Activated CD4-positive, alpha-beta T cell treated with anti-CD3 and anti-CD28 coated beads, Interleukin-2, amount 10 ng/mL, durations not matched to agents 7 days and 5 days (primary cell): ENCODE data around the gene KLK10. TPM values are rescaled to one million over a fixed set of nuclear protein-coding genes. Genes with fewer than 3 reads are reported as not detected.
A peak's percentile ranks its signal among the peaks of the same experiment; 100 is the strongest.
"Not testable (repeated sequence)": the region's sequence is repeated elsewhere in the genome, so short reads cannot be mapped to it uniquely, and the experiment has no call there.

Experiments
- CTCF ChIA-PET: fragments of 350-600 bp; sonication (Branson Sonifier 250); formaldehyde crosslinking; loops from one replicate; lab custom pipeline; 2021; ENCODE audit warnings: antibody characterized with exemption; lab: Charles Lee
- POLR2A ChIA-PET: fragments of 350-600 bp; sonication (Branson Sonifier 250); formaldehyde crosslinking; loops from one replicate; lab custom pipeline; 2021; ENCODE audit warnings: antibody characterized with exemption; lab: Charles Lee
- DNase-seq: peaks from one replicate; pipeline ENCODE4 v3.0.0-alpha.2; 2020
- H3K27ac Mint-ChIP-seq: one replicate; pipeline ENCODE4 v1.8.0; 2021; ENCODE audit warnings: mild to moderate bottlenecking, moderate library complexity, mixed read lengths
- H3K27me3 Mint-ChIP-seq: one replicate; pipeline ENCODE4 v1.8.0; 2021; ENCODE audit warnings: mixed read lengths
- H3K36me3 Mint-ChIP-seq: one replicate; pipeline ENCODE4 v1.8.0; 2021; ENCODE audit warnings: low read depth, mixed read lengths
- H3K4me1 Mint-ChIP-seq: one replicate; pipeline ENCODE4 v1.8.0; 2021; ENCODE audit warnings: mixed read lengths
- H3K4me3 Mint-ChIP-seq: one replicate; pipeline ENCODE4 v1.8.0; 2021; ENCODE audit warnings: mild to moderate bottlenecking, moderate library complexity, mixed read lengths
- H3K9me3 Mint-ChIP-seq: one replicate; pipeline ENCODE4 v1.8.0; 2021; ENCODE audit warnings: mixed read lengths
- total RNA-seq, 2 experiments: library from RNA; stranded (reverse); gene quantifications; one replicate each; pipeline ENCODE4 v1.2.3, GENCODE V29; 2021

The KLK10 gene
- total RNA-seq, 2 experiments from 2014 or later: not detected

DNA sequence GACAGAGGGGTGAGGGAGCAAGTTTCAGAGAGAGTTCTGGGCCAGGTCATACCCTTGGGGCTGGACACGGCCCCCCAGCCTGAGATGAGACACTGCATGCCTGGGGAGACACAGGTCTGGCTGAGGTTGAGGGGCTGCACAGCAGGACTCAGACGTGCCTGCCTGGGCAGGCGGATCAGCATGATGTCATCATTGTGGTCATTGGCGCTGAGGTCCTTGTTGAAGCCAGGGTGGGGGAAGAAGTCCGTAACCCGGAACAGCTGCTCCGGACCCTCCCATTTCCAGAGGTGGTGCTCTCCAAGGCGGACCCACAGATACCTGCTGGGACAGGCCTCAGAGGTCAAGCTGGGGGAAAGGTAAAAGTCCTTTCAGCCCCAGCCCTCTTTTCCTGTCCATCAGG lies 13.1 kb downstream of the KLK10 start:
- H3K9me3 Mint-ChIP-seq: no peaks in the 10 kb centered on the region
- H3K27me3 Mint-ChIP-seq: no peaks in the 10 kb centered on the region
- ChIA-PET POLR2A (no interaction called here), CTCF (no interaction called here)
- H3K4me3 Mint-ChIP-seq: no peak overlapping the region
- no peaks in the 10 kb centered on the region for H3K36me3 Mint-ChIP-seq
- DNase-seq: no peak
- no peak overlapping the region for H3K27ac Mint-ChIP-seq
- no peaks in the 10 kb centered on the region for H3K4me1 Mint-ChIP-seq

DNA sequence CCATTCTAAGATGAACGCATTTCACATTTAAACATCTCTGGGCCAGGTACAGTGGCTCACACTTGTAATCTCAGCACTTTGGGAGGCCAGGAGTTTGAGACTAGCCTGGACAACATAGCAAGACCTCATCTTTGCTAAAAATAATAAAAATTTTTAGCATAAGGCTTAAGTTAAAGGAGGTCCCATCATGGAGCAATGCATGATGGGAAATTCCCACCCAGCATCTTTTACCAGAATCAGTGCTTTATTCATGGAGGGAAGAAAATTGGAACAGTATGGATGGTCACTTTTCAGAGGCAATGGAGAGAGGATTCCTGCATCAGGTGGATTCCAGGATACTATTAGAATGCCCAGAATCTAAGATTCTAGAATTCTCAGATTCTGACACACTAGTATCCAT lies 14.3 kb downstream of the KLK10 start:
- no peak overlapping the region for H3K4me3 Mint-ChIP-seq
- no peaks in the 10 kb centered on the region for H3K9me3 Mint-ChIP-seq
- H3K36me3 Mint-ChIP-seq: no peaks in the 10 kb centered on the region
- CTCF ChIA-PET: no interaction called here
- H3K27ac Mint-ChIP-seq: no peak overlapping the region
- H3K27me3 Mint-ChIP-seq: no peaks in the 10 kb centered on the region
- POLR2A ChIA-PET: no interaction called here
- no peaks in the 10 kb centered on the region for H3K4me1 Mint-ChIP-seq
- no peak for DNase-seq

DNA sequence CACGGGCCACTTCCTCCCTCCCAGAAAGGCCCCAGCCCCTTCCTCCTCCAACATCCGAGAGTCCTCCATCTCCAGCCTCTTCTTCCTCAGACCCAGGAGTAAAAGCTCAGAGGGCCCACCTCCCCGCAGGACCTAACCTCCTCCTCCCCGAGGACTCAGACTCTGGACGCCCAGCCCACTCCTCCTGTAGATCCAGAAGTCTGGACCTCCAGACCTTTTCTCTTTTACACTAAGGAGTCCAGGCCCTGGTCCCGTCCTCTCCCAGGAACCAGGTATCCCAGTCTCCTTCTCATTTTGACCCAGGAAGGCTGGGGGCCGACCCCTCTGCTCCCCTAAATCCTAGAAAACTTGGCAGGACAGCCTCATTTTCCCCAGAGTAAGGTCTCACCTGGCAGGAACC lies 16.2 kb downstream of the KLK10 start:
- no peak for DNase-seq
- Mint-ChIP-seq H3K27me3 (no peaks in the 10 kb centered on the region), H3K27ac (no peak overlapping the region), H3K9me3 (no peaks in the 10 kb centered on the region), H3K36me3 (no peaks in the 10 kb centered on the region), H3K4me3 (no peak overlapping the region), H3K4me1 (no peaks in the 10 kb centered on the region)
- ChIA-PET CTCF (no interaction called here), POLR2A (no interaction called here)

DNA sequence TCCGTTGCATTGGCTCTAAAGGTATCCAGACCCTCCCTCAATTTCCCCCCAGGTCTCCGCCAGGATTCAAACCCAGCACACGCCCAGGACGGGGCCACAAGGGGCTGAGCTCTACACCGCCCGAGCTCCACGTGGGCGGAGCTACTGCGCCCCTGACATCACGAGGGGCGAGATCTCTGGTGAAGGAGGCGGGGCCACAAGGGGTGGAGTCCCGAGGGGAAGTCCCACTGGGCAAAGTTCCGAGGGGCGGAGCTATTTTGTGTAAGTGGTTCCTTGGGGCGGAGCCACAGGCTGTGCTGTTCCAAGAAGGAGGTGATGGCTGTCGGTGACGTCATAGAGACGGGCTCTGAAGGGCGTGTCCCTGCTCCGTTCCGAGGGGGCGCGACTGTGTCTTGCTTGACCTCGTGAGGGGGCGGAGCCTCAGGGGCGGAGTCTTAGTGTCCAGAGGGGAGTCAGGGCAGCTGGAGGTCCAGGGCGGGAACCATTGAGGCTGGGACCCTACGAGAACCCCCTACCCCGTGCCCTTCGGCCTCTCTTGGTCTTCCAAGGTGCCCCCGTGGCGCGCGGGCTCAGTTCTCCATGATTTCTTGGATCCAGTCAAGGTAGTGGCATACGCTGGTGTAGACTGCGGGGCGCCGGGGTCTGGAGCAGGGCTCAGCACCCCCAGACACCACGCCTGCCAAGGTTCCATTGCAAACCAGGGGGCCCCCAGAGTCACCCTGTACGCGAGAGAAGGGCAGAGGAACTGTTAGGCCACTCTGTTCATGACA lies 16.8 kb downstream of the KLK10 start:
- Mint-ChIP-seq H3K4me1 (no peaks in the 10 kb centered on the region), H3K36me3 (no peaks in the 10 kb centered on the region), H3K9me3 (no peaks in the 10 kb centered on the region), H3K27ac (no peak overlapping the region), H3K27me3 (no peaks in the 10 kb centered on the region), H3K4me3 (no peak overlapping the region)
- DNase-seq: peak; percentile 21
- CTCF ChIA-PET: interaction anchor here (1.0 to 1.5 kb wide), 2 partner anchors 10 to 14 kb away, joined by 3 read pairs; no protein-coding TSS in a partner anchor
- POLR2A ChIA-PET: no interaction called here

- DNase-seq: no peak
- no peaks in the 10 kb centered on the region for H3K36me3 Mint-ChIP-seq
- no peak overlapping the region for H3K4me3 Mint-ChIP-seq
- ChIA-PET POLR2A (no interaction called here), CTCF (interaction anchor here (1.0 to 1.5 kb wide), 2 partner anchors 10 to 15 kb away, joined by 3 read pairs; no protein-coding TSS in a partner anchor)
- no peaks in the 10 kb centered on the region for H3K4me1 Mint-ChIP-seq
- no peak overlapping the region for H3K27ac Mint-ChIP-seq
- no peaks in the 10 kb centered on the region for H3K9me3 Mint-ChIP-seq
- H3K27me3 Mint-ChIP-seq: no peaks in the 10 kb centered on the region
Measured at GRCh38 chr19:51002089-51002532, 17.4 kb downstream of the KLK10 start.

GRCh38 chr19:51001515-51001914 lies 18.0 kb downstream of the KLK10 start, which contains the start of gene KLK8:
Gene KLK8, minus strand, starts transcription at chr19:51001604. Its CDS starts 437 bp downstream, at chr19:51001167.
- ChIA-PET CTCF (interaction anchor here (1.5 kb wide), 1 partner anchor 15 kb away, joined by 3 read pairs; no protein-coding TSS in a partner anchor), POLR2A (no interaction called here)
- DNase-seq: no peak
- Mint-ChIP-seq H3K27me3 (peaks cover 2% of the 10 kb centered on the region), H3K36me3 (no peaks in the 10 kb centered on the region), H3K4me1 (no peaks in the 10 kb centered on the region), H3K9me3 (no peaks in the 10 kb centered on the region), H3K4me3 (no peak within 1 kb of the TSS), H3K27ac (no peak within 1 kb of the TSS)

- Mint-ChIP-seq H3K27me3 (peaks cover 2% of the 10 kb centered on the region), H3K4me1 (no peaks in the 10 kb centered on the region), H3K9me3 (no peaks in the 10 kb centered on the region), H3K27ac (no peak overlapping the region), H3K36me3 (no peaks in the 10 kb centered on the region), H3K4me3 (no peak overlapping the region)
- CTCF ChIA-PET: no interaction called here
- POLR2A ChIA-PET: no interaction called here
- DNase-seq: no peak
Measured at GRCh38 chr19:51000981-51001380, 18.5 kb downstream of the KLK10 start.

DNA sequence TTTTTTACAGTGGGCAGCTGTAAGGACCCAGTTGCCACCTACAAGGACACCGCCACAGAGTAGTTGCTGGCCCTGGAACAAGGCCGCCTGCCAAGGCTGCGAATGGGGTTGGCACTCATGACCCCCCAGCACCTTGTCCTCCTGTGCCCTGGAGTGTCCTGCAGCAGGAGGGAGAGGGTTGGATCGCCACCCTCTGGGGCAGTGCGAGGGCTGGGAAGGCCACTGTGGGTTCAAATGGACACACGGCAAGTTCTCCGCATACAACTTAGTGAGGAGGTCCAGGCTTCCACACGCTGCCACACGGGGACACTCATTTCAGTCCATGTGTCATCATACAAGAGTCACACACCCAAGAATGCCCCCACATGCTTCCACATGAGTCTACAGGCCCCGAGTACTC lies 19.1 kb downstream of the KLK10 start:
- peaks cover 2% of the 10 kb centered on the region for H3K27me3 Mint-ChIP-seq
- DNase-seq: no peak
- H3K27ac Mint-ChIP-seq: no peak overlapping the region
- no peaks in the 10 kb centered on the region for H3K4me1 Mint-ChIP-seq
- H3K4me3 Mint-ChIP-seq: no peak overlapping the region
- no peaks in the 10 kb centered on the region for H3K9me3 Mint-ChIP-seq
- ChIA-PET POLR2A (no interaction called here), CTCF (no interaction called here)
- H3K36me3 Mint-ChIP-seq: no peaks in the 10 kb centered on the region

GRCh38 chr19:50998686-50999085 lies 20.8 kb downstream of the KLK10 start:
- CTCF ChIA-PET: no interaction called here
- POLR2A ChIA-PET: no interaction called here
- no peaks in the 10 kb centered on the region for H3K4me1 Mint-ChIP-seq
- no peak for DNase-seq
- peaks cover 3% of the 10 kb centered on the region for H3K9me3 Mint-ChIP-seq
- no peaks in the 10 kb centered on the region for H3K36me3 Mint-ChIP-seq
- H3K27me3 Mint-ChIP-seq: peaks cover 2% of the 10 kb centered on the region
- no peak overlapping the region for H3K4me3 Mint-ChIP-seq
- H3K27ac Mint-ChIP-seq: no peak overlapping the region

- ChIA-PET CTCF (no interaction called here), POLR2A (no interaction called here)
- no peak overlapping the region for H3K4me3 Mint-ChIP-seq
- H3K36me3 Mint-ChIP-seq: no peaks in the 10 kb centered on the region
- no peaks in the 10 kb centered on the region for H3K4me1 Mint-ChIP-seq
- H3K27ac Mint-ChIP-seq: no peak overlapping the region
- DNase-seq: no peak
- H3K9me3 Mint-ChIP-seq: peaks cover 3% of the 10 kb centered on the region
- H3K27me3 Mint-ChIP-seq: peaks cover 2% of the 10 kb centered on the region
Measured at GRCh38 chr19:50998061-50998460, 21.4 kb downstream of the KLK10 start.

DNA sequence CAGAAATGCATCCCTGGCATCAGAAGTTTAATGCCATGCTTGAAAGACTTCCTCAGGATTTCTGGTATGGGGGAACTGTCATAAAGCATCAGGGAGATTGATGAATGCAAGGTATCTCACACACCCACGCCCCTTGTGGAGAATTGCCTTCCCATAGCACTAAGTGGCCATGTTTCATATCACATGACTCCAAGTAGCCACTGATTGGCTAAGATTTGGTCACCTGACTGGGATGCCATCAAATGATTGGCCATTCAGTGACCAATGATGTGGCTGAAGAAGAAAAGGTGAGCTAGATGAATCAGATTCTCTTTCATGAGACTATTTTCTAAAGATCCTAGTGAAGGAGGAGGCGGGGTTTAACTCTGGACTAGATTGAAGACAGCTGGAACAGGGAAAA lies 25.4 kb downstream of the KLK10 start:
- Mint-ChIP-seq H3K27me3 (peaks cover 16% of the 10 kb centered on the region), H3K4me3 (no peak overlapping the region), H3K36me3 (no peaks in the 10 kb centered on the region), H3K4me1 (no peaks in the 10 kb centered on the region), H3K27ac (no peak overlapping the region), H3K9me3 (peaks cover 3% of the 10 kb centered on the region)
- ChIA-PET CTCF (no interaction called here), POLR2A (no interaction called here)
- DNase-seq: no peak

DNA sequence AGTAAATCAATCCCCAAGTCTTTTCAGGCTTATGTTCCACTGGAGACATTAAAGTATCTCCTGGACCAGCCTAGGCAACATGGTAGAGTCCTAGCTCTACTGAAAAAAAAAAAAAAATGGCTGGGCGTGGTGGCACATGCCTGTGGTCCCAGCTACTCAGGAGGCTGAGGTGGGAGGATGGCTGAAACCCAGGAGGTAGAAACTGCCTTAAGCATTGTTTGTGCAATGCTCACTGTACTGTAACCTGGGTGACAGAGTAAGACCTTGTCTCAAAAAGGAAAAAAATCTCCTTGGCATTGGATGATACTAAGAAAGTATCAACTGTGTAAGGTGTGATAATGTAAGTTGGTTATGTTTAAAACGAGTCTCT lies 26.9 kb downstream of the KLK10 start:
- POLR2A ChIA-PET: no interaction called here
- Mint-ChIP-seq H3K9me3 (peaks cover 3% of the 10 kb centered on the region), H3K36me3 (no peaks in the 10 kb centered on the region), H3K4me3 (no peak overlapping the region), H3K4me1 (no peaks in the 10 kb centered on the region), H3K27me3 (peaks cover 20% of the 10 kb centered on the region), H3K27ac (no peak overlapping the region)
- no peak for DNase-seq
- CTCF ChIA-PET: no interaction called here

GRCh38 chr19:50984416-50984815 lies 35.1 kb downstream of the KLK10 start:
- H3K36me3 Mint-ChIP-seq, H3K4me3 Mint-ChIP-seq, H3K27ac Mint-ChIP-seq, DNase-seq, H3K4me1 Mint-ChIP-seq, H3K9me3 Mint-ChIP-seq, POLR2A ChIA-PET: not testable (repeated sequence)
- CTCF ChIA-PET: interaction anchor here (0.6 kb wide), 1 partner anchor 647 kb away, joined by 4 read pairs; no protein-coding TSS in a partner anchor
- H3K27me3 Mint-ChIP-seq: peaks cover 21% of the 10 kb centered on the region
